Measurements from ENCODE around the gene BCL7C. TPM values are rescaled to one million over a fixed set of nuclear protein-coding genes. Genes with fewer than 3 reads are reported as not detected.

Gene BCL7C
- total and polyA plus RNA-seq, 2 donors from 2014 or later = 40.0 to 77.9 TPM

DNA sequence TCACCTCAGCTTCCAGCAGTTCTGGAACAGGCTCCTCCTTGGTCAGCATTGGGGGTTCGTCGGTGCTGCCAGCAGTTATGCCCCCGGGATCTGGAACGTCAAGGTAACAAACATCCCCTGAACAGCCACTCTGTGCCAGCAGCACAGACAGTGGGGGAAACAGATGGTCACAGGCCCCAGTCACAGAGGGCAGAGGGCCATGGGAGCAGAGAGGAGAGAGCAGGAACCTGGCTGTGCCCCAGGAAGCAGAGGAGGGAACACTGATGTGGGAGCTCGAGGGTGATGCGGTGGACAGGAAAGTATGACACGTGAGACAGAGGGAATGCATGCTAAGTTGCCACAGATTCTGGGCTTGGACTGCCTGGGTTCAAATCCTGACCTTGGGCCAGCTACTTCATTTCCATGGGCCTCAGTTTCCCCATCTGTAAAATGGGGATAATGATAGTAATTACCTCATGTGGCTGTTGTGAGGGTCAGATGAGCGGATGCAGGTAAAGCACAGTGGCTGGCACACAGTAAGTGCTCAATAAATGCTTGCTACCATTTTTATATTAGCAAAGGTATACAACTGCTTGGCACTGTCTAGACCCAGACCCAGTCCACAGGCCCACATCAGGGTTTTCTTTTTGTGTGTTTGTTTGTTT is 4.9 kb downstream of the BCL7C start:
- TF ChIP-seq, protein P1, sequence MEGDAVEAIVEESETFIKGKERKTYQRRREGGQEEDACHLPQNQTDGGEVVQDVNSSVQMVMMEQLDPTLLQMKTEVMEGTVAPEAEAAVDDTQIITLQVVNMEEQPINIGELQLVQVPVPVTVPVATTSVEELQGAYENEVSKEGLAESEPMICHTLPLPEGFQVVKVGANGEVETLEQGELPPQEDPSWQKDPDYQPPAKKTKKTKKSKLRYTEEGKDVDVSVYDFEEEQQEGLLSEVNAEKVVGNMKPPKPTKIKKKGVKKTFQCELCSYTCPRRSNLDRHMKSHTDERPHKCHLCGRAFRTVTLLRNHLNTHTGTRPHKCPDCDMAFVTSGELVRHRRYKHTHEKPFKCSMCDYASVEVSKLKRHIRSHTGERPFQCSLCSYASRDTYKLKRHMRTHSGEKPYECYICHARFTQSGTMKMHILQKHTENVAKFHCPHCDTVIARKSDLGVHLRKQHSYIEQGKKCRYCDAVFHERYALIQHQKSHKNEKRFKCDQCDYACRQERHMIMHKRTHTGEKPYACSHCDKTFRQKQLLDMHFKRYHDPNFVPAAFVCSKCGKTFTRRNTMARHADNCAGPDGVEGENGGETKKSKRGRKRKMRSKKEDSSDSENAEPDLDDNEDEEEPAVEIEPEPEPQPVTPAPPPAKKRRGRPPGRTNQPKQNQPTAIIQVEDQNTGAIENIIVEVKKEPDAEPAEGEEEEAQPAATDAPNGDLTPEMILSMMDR (IDR thresholded peaks at IDR 0.05; ENCODE audit: borderline replicate concordance, extremely low read depth, insufficient read depth) = no peak
- FAIRE-seq (no peak), DNase-seq (no peak)
- peaks cover 5 to 16% (median 5%) of the 10 kb centered on the region in 3 donors for H3K36me3 ChIP-seq (ENCODE audit: control insufficient read depth in 2 of 3, insufficient read depth in 3 of 3, low read length in 3 of 3)
- no peak overlapping the region for H3K27ac ChIP-seq (ENCODE audit: low read depth in 2 of 2, low read length in 2 of 2)
- H3K4me3 ChIP-seq (ENCODE audit: low read length in 3 of 3) = no peak overlapping the region
- H3K9me3 ChIP-seq (ENCODE audit: control insufficient read depth in 2 of 3, insufficient read depth in 1 of 3, low read length in 3 of 3) = no peaks in the 10 kb centered on the region
- no peak overlapping the region for H3K9ac ChIP-seq (ENCODE audit: low read length in 3 of 3)
- no peaks in the 10 kb centered on the region for H3K27me3 ChIP-seq (ENCODE audit: control insufficient read depth, insufficient read depth, low read length)
- H3K4me1 ChIP-seq (ENCODE audit: control insufficient read depth in 2 of 3, insufficient read depth in 2 of 3, low read depth in 1 of 3, low read length in 3 of 3) = peaks cover 0 to 14% (median 3%) of the 10 kb centered on the region in 3 donors
- intact Hi-C loops (cut with DNase I) = no loop called here

DNA sequence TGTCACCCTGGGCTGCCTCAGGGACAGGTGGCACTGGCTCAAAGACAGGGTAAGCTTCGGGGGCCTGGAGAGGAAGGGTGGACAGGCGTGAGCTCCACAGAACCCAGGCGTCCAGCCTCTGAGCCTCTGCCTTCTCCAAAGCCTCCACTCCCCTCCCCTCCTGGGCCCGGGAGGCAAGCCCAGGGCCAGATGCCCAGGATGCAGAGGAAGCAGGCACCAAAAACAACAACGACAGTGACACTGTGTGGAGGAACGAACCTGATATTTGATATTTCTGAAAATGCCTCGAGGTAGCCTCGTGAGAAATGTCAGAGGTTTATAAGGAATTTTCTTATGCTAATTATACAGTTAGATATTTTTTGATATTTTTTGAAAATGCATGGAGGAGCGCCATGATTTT is 6.0 kb downstream of the BCL7C start:
- Histone ChIP-seq H3K36me3 (ENCODE audit: control insufficient read depth in 2 of 3, insufficient read depth in 3 of 3, low read length in 3 of 3) (peaks cover 5 to 16% (median 5%) of the 10 kb centered on the region in 3 donors), H3K4me1 (ENCODE audit: control insufficient read depth in 2 of 3, insufficient read depth in 2 of 3, low read depth in 1 of 3, low read length in 3 of 3) (peaks cover 0 to 8% (median 0%) of the 10 kb centered on the region in 3 donors), H3K27ac (ENCODE audit: low read depth in 2 of 2, low read length in 2 of 2) (no peak overlapping the region), H3K9ac (ENCODE audit: low read length in 3 of 3) (no peak overlapping the region), H3K4me3 (ENCODE audit: low read length in 3 of 3) (no peak overlapping the region), H3K27me3 (ENCODE audit: control insufficient read depth, insufficient read depth, low read length) (no peaks in the 10 kb centered on the region), H3K9me3 (ENCODE audit: control insufficient read depth in 2 of 3, insufficient read depth in 1 of 3, low read length in 3 of 3) (no peaks in the 10 kb centered on the region)
- DNase-seq (no peak), FAIRE-seq (no peak)
- intact Hi-C loops (cut with DNase I) = no loop called here
- TF ChIP-seq, protein P1 (IDR thresholded peaks at IDR 0.05; ENCODE audit: borderline replicate concordance, extremely low read depth, insufficient read depth) = no peak

DNA sequence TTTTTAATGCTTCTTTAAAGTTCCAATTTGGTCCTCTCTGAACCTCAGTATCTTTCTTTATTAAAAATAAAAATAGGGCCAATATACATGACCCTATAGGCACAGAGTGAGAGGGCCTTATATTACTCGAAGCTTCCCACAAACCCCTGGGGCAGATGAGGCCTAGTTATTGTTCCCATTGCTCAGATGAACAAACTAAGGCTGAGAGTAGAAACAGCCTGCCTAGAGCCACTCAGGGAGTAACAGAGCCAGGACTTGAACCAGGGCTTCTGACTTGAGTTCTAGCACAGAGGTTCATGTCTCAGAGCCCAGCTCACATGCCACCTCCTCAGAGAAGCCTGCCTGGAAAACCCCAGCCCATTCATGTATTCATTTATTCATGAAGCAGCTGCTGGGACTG is 7.7 kb downstream of the BCL7C start:
- no peak overlapping the region for H3K9ac ChIP-seq (ENCODE audit: low read length in 3 of 3)
- DNase-seq (no peak), FAIRE-seq (no peak)
- TF ChIP-seq, protein P1 (IDR thresholded peaks at IDR 0.05; ENCODE audit: borderline replicate concordance, extremely low read depth, insufficient read depth) = no peak
- intact Hi-C loops (cut with DNase I) = no loop called here
- H3K27me3 ChIP-seq (ENCODE audit: control insufficient read depth, insufficient read depth, low read length) = no peaks in the 10 kb centered on the region
- peaks cover 0 to 15% (median 0%) of the 10 kb centered on the region in 3 donors for H3K4me1 ChIP-seq (ENCODE audit: control insufficient read depth in 2 of 3, insufficient read depth in 2 of 3, low read depth in 1 of 3, low read length in 3 of 3)
- no peaks in the 10 kb centered on the region for H3K9me3 ChIP-seq (ENCODE audit: control insufficient read depth in 2 of 3, insufficient read depth in 1 of 3, low read length in 3 of 3)
- H3K27ac ChIP-seq (ENCODE audit: low read depth in 2 of 2, low read length in 2 of 2) = no peak overlapping the region
- H3K4me3 ChIP-seq (ENCODE audit: low read length in 3 of 3) = no peak overlapping the region
- H3K36me3 ChIP-seq (ENCODE audit: control insufficient read depth in 2 of 3, insufficient read depth in 3 of 3, low read length in 3 of 3) = peaks cover 5 to 16% (median 5%) of the 10 kb centered on the region in 3 donors
